Measurements from ENCODE around the gene SPTBN1. TPM values are rescaled to one million over a fixed set of nuclear protein-coding genes. Genes with fewer than 3 reads are reported as not detected.
A peak's percentile ranks its signal among the peaks of the same experiment; 100 is the strongest.

SPTBN1 gene
- total and polyA plus RNA-seq, 2 experiments from 2014 or later = 57.7 to 187 TPM

DNA sequence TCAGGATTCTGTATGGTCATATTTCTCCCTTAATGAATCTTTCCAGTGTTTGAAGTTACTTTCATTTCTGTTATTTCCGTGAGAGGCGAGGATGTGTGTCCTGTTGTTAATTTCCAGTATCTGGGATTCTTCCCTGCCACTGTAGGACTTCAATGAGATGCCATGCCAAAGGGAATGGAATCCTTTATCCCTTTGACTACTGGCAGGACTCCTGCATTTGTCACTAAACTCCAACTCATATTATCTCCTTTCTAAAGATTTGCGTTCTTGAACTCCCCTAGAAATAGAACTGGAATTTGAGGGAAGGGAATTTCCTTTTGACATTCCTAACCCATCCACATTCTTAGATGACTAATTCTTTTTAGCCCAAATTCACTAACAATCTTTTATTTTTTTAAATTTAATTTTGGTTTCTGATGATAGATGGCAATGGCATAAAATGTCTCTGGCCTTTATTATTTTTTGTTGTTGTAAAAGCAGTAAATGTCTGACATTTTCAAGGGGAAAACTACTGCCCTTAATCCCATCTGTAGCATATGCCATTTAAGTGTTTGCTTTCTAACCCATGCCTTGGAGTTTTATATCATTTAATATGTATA is 179.5 kb downstream of the SPTBN1 start:
- 12 to 21% methylated on average over 3 of the region's 3 CpGs for WGBS, 2 experiments (ENCODE audit: low coverage in 1 of 2, low lambda C conversion rate in 2 of 2, missing lambda C conversion rate in 2 of 2)
- Histone ChIP-seq H3K4me2 (ENCODE audit: unreplicated experiment) (peak overlapping the region; percentile 88), H3K4me1 (ENCODE audit: insufficient read depth) (peaks cover 32% of the 10 kb centered on the region), H3K36me3 (ENCODE audit: low read depth) (peaks cover 39% of the 10 kb centered on the region), H3K4me3 (peak overlapping the region; percentile 48), H3K27ac (peak overlapping the region; percentile 72), H3K9me2 (ENCODE audit: insufficient read depth) (no peaks in the 10 kb centered on the region), H3K27me3 (replicated peaks; ENCODE audit: insufficient read depth) (no peaks in the 10 kb centered on the region), H3K79me2 (ENCODE audit: insufficient read depth) (peaks cover 20% of the 10 kb centered on the region; the same call in 1 of the 2 replicates), H2AFZ (no peak overlapping the region), H4K20me1 (ENCODE audit: insufficient read depth) (no peaks in the 10 kb centered on the region), H3K9ac (peak overlapping the region; percentile 47), H3F3A (ENCODE audit: insufficient read depth) (peaks cover 33% of the 10 kb centered on the region), H3K9me3 (ENCODE audit: low read depth) (no peaks in the 10 kb centered on the region)
- in situ Hi-C loops (cut with MboI) = no loop called here
- no peak for TF ChIP-seq EZH2 (IDR thresholded peaks at IDR 0.05; ENCODE audit: insufficient read depth, poor library complexity, severe bottlenecking)
- TF ChIP-seq EZH2phosphoT487 (IDR thresholded peaks at IDR 0.05; ENCODE audit: insufficient read depth, low read depth) = no peak
- DNase-seq = peak; percentile 48

DNA sequence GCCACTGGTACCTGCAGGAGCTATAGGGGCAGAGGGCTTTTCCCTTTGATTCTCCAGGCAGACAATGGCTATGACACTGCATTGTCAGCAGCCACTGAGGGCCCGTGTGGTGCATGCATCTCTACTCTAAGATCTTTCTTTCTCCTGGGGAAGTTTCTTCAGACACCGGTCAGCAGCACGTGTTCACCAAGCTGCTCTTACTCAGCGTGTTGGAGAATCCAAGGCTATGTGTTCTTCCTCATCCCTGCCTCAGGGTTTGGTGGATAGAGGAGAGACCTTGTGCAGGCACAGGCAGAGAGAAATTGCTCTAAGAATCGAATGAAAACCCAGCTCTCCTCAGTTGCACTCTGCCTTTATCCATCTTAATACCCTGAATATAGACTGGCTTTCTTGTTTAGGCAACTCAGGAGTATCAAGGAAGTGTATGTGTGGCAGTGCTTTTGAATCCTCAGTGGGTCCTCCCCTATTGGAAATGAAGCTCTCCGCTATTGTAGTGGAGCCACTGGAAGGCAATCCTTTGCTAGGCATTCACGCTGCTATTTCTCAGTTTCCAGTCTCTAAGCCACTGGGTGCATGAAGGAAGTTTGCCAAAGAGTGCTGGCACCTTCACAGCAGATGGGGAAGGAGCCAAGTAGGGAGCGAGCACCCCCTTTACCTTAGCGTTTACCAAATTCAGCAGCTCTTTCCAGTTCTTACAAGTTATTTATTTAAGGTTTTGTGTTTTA is 180.4 kb downstream of the SPTBN1 start:
- no peak overlapping the region for H3K9ac ChIP-seq
- H3K27ac ChIP-seq = no peak overlapping the region
- no peaks in the 10 kb centered on the region for H3K9me2 ChIP-seq (ENCODE audit: insufficient read depth)
- no peaks in the 10 kb centered on the region for H3K9me3 ChIP-seq (ENCODE audit: low read depth)
- peaks cover 24% of the 10 kb centered on the region; the same call in 1 of the 2 replicates for H3K79me2 ChIP-seq (ENCODE audit: insufficient read depth)
- no peak for TF ChIP-seq EZH2 (IDR thresholded peaks at IDR 0.05; ENCODE audit: insufficient read depth, poor library complexity, severe bottlenecking)
- no peak for TF ChIP-seq EZH2phosphoT487 (IDR thresholded peaks at IDR 0.05; ENCODE audit: insufficient read depth, low read depth)
- peaks cover 33% of the 10 kb centered on the region for H3F3A ChIP-seq (ENCODE audit: insufficient read depth)
- H3K4me3 ChIP-seq = no peak overlapping the region
- peaks cover 32% of the 10 kb centered on the region for H3K36me3 ChIP-seq (ENCODE audit: low read depth)
- H3K27me3 ChIP-seq (replicated peaks; ENCODE audit: insufficient read depth) = no peaks in the 10 kb centered on the region
- H3K4me1 ChIP-seq (ENCODE audit: insufficient read depth) = peaks cover 32% of the 10 kb centered on the region
- DNase-seq = peak; percentile 7
- WGBS, 2 experiments (ENCODE audit: low coverage in 1 of 2, low lambda C conversion rate in 2 of 2, missing lambda C conversion rate in 2 of 2) = 88 to 93% methylated on average over 9 of the region's 9 CpGs
- no peak overlapping the region for H2AFZ ChIP-seq
- in situ Hi-C loops (cut with MboI) = no loop called here
- H4K20me1 ChIP-seq (ENCODE audit: insufficient read depth) = no peaks in the 10 kb centered on the region
- H3K4me2 ChIP-seq (ENCODE audit: unreplicated experiment) = peak overlapping the region; percentile 88

DNA sequence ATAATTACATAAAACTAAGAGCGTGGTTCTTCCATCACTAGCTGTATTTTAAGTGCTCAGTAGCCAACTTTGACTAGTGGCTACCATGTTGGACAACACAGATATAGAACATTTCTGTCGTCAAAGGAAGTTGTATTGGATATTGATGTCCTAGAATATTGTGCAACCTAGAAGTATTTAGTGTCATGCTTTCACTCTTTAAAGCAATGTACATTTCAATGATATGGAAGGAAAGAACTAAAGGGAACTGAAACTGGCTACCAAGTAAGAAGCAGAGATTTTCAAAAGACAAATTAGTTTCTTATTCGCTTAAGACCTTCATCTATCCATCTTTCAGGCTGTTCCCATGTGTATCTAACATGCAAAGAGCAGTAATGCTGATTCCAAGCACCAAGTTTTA is 182.0 kb downstream of the SPTBN1 start:
- H3F3A ChIP-seq (ENCODE audit: insufficient read depth) = peaks cover 33% of the 10 kb centered on the region
- H4K20me1 ChIP-seq (ENCODE audit: insufficient read depth) = no peaks in the 10 kb centered on the region
- no peaks in the 10 kb centered on the region for H3K9me2 ChIP-seq (ENCODE audit: insufficient read depth)
- no peak overlapping the region for H3K4me3 ChIP-seq
- in situ Hi-C loops (cut with MboI) = no loop called here
- 0 out of 2 replicates have a peak, but pooled peaks cover 17% of the 10 kb centered on the region for H3K79me2 ChIP-seq (ENCODE audit: insufficient read depth)
- no peak overlapping the region for H3K4me2 ChIP-seq (ENCODE audit: unreplicated experiment)
- peaks cover 28% of the 10 kb centered on the region for H3K36me3 ChIP-seq (ENCODE audit: low read depth)
- TF ChIP-seq EZH2 (IDR thresholded peaks at IDR 0.05; ENCODE audit: insufficient read depth, poor library complexity, severe bottlenecking) (no peak), EZH2phosphoT487 (IDR thresholded peaks at IDR 0.05; ENCODE audit: insufficient read depth, low read depth) (no peak)
- no peaks in the 10 kb centered on the region for H3K9me3 ChIP-seq (ENCODE audit: low read depth)
- no peaks in the 10 kb centered on the region for H3K27me3 ChIP-seq (replicated peaks; ENCODE audit: insufficient read depth)
- no peak for DNase-seq
- no peak overlapping the region for H2AFZ ChIP-seq
- H3K4me1 ChIP-seq (ENCODE audit: insufficient read depth) = peaks cover 30% of the 10 kb centered on the region
- no peak overlapping the region for H3K27ac ChIP-seq
- H3K9ac ChIP-seq = no peak overlapping the region
- WGBS, 2 experiments (ENCODE audit: low coverage in 1 of 2, low lambda C conversion rate in 2 of 2, missing lambda C conversion rate in 2 of 2) = 88 to 93% methylated on average over 3 of the region's 3 CpGs

DNA sequence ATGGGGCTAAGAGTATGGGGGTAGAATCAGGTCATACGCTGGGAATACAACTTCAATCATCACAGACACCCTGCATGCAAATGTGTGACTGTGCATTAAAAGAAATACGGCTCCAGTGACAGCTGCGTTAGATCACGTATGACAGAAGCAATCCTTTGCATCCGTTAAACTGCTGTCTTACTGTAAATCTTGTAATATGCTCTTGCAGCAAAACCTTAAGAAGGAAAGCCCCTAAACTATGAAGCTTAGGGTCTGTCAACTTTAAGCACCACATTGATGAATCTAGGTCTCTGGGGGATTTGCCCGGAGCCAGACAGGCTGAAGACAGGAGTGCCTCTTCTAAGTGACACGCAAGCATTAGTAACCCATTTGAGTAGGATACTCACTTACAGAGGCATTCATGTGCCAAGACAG is 182.7 kb downstream of the SPTBN1 start:
- no peak overlapping the region for H3K9ac ChIP-seq
- no peak for TF ChIP-seq EZH2phosphoT487 (IDR thresholded peaks at IDR 0.05; ENCODE audit: insufficient read depth, low read depth)
- TF ChIP-seq EZH2 (IDR thresholded peaks at IDR 0.05; ENCODE audit: insufficient read depth, poor library complexity, severe bottlenecking) = no peak
- peaks cover 23% of the 10 kb centered on the region for H3K4me1 ChIP-seq (ENCODE audit: insufficient read depth)
- H3K4me2 ChIP-seq (ENCODE audit: unreplicated experiment) = no peak overlapping the region
- H3K27me3 ChIP-seq (replicated peaks; ENCODE audit: insufficient read depth) = no peaks in the 10 kb centered on the region
- WGBS, 2 experiments (ENCODE audit: low coverage in 1 of 2, low lambda C conversion rate in 2 of 2, missing lambda C conversion rate in 2 of 2) = 97 to 99% methylated on average over 7 of the region's 7 CpGs
- H3K9me3 ChIP-seq (ENCODE audit: low read depth) = no peaks in the 10 kb centered on the region
- H3K4me3 ChIP-seq = no peak overlapping the region
- in situ Hi-C loops (cut with MboI) = no loop called here
- H3K27ac ChIP-seq = no peak overlapping the region
- H3K79me2 ChIP-seq (ENCODE audit: insufficient read depth) = 0 out of 2 replicates have a peak, but pooled peaks cover 15% of the 10 kb centered on the region
- peaks cover 33% of the 10 kb centered on the region for H3K36me3 ChIP-seq (ENCODE audit: low read depth)
- no peaks in the 10 kb centered on the region for H3K9me2 ChIP-seq (ENCODE audit: insufficient read depth)
- H2AFZ ChIP-seq = no peak overlapping the region
- H4K20me1 ChIP-seq (ENCODE audit: insufficient read depth) = no peaks in the 10 kb centered on the region
- DNase-seq = no peak
- peaks cover 27% of the 10 kb centered on the region for H3F3A ChIP-seq (ENCODE audit: insufficient read depth)

All from GM23248 (cell line).